Natural killer cell (primary cell): ENCODE results near the gene GOLPH3. TPM values are rescaled to one million over a fixed set of nuclear protein-coding genes. Genes with fewer than 3 reads are reported as not detected.

Experiments used
- ATAC-seq, 3 donors: fragments of 150-1000 bp in 2 of 3; fragments of 200-7000 bp in 1 of 3; cut with Tn5 transposase; 1 replicate in 1 of 3; 2 replicates in 2 of 3; pipeline ENCODE4 v1.10.0; 2021; ENCODE audit warnings: mild to moderate bottlenecking in 2 of 3, moderate library complexity in 2 of 3
- DNase-seq, 2 donors: peaks; one replicate each; pipeline versions ENCODE4 v3.0.0 to v3.0.0-alpha.2; 2013 to 2021; ENCODE audit warnings: mixed read lengths in 1 of 2
- H3K27ac ChIP-seq: one replicate; pipeline ENCODE4 v1.5.1; 2013; ENCODE audit warnings: mild to moderate bottlenecking, low read length
- H3K27me3 ChIP-seq: one replicate; pipeline ENCODE4 v1.6.1; 2013; ENCODE audit warnings: low read length; ENCODE audit not compliant: control insufficient read depth, insufficient read depth
- H3K36me3 ChIP-seq: one replicate; pipeline ENCODE4 v1.6.1; 2013; ENCODE audit warnings: low read length; ENCODE audit not compliant: control insufficient read depth, insufficient read depth
- H3K4me1 ChIP-seq: one replicate; pipeline ENCODE4 v1.6.1; 2013; ENCODE audit warnings: low read length; ENCODE audit not compliant: control insufficient read depth, insufficient read depth
- H3K4me3 ChIP-seq: one replicate; pipeline ENCODE4 v1.5.1; 2013; ENCODE audit warnings: low read length
- H3K9me3 ChIP-seq: one replicate; pipeline ENCODE4 v1.6.1; 2013; ENCODE audit warnings: low read length; ENCODE audit not compliant: control insufficient read depth, insufficient read depth
- H3K27ac Mint-ChIP-seq, 2 donors: one replicate each; pipeline ENCODE4 v1.8.0; 2022; ENCODE audit warnings: mild to moderate bottlenecking in 2 of 2, mixed read lengths in 2 of 2, moderate library complexity in 1 of 2
- H3K27me3 Mint-ChIP-seq, 2 donors: one replicate each; pipeline ENCODE4 v1.8.0; 2022; ENCODE audit warnings: low read depth in 2 of 2, mixed read lengths in 2 of 2
- H3K36me3 Mint-ChIP-seq: one replicate; pipeline ENCODE4 v1.8.0; 2022; ENCODE audit warnings: mixed read lengths
- H3K4me1 Mint-ChIP-seq, 2 donors: one replicate each; pipeline ENCODE4 v1.8.0; 2022; ENCODE audit warnings: mixed read lengths in 2 of 2
- H3K4me3 Mint-ChIP-seq: one replicate; pipeline ENCODE4 v1.8.0; 2022; ENCODE audit warnings: mild to moderate bottlenecking, moderate library complexity, mixed read lengths
- H3K9me3 Mint-ChIP-seq, 2 donors: one replicate each; pipeline ENCODE4 v1.8.0; 2022; ENCODE audit warnings: mixed read lengths in 2 of 2
- CTCF ChIP-seq: fragments of 200-600 bp; IDR thresholded peaks from one replicate; pipeline ENCODE4 v1.8.0; 2022; ENCODE audit warnings: antibody characterized with exemption
- WGBS: methylation state at CpG from one replicate; pipeline ENCODE4 v1.1.7; 2013; ENCODE audit warnings: missing lambda C conversion rate; ENCODE audit not compliant: insufficient coverage; 5-methylcytosine and 5-hydroxymethylcytosine counted together
- intact Hi-C: fragments of 100-400 bp; cut with micrococcal nuclease; formaldehyde crosslinking; loops from one replicate; pipeline ENCODE4 v1.14.2; 2022
- total RNA-seq, 4 donors: library from RNA; stranded (reverse); fragments of 120-200 nt in 1 of 4; gene quantifications; one replicate each; pipeline versions ENCODE4 v1.2.3 to v1.2.4, GENCODE V29; 2013 to 2022

GOLPH3 gene
- total RNA-seq, 3 donors from 2014 or later (not counting 1 experiment from before 2014, with no cell fraction given): 67.6 to 70.6 (median 69.3) TPM

GRCh38 chr5:32155211-32155610 lies 18.9 kb downstream of the GOLPH3 start:
- no peaks in the 10 kb centered on the region for H3K36me3 Mint-ChIP-seq

GRCh38 chr5:32153723-32154122 lies 20.4 kb downstream of the GOLPH3 start:
- WGBS: 89% methylated on average over 3 of the region's 3 CpGs
- H3K9me3 ChIP-seq: no peaks in the 10 kb centered on the region
- H3K4me3 ChIP-seq: no peak overlapping the region
- DNase-seq (no peak), ATAC-seq (no peak)
- peaks cover 3% of the 10 kb centered on the region for H3K36me3 ChIP-seq
- intact Hi-C loops: no loop called here
- H3K27ac Mint-ChIP-seq: peak overlapping the region; percentile 69 to 71
- no peaks in the 10 kb centered on the region for H3K36me3 Mint-ChIP-seq
- H3K4me3 Mint-ChIP-seq: peak overlapping the region; percentile 2
- H3K27me3 ChIP-seq: no peaks in the 10 kb centered on the region
- TF ChIP-seq CTCF: no peak
- H3K9me3 Mint-ChIP-seq: no peaks in the 10 kb centered on the region
- peaks cover 28% of the 10 kb centered on the region for H3K4me1 ChIP-seq
- H3K27ac ChIP-seq: no peak overlapping the region
- H3K4me1 Mint-ChIP-seq: peaks cover 44 to 45% of the 10 kb centered on the region in 2 donors
- no peaks in the 10 kb centered on the region for H3K27me3 Mint-ChIP-seq

More at GRCh38 chr5:32155211-32155610, 18.9 kb downstream of the GOLPH3 start:
- ATAC-seq (no peak), DNase-seq (no peak)
- H3K4me1 Mint-ChIP-seq: peaks cover 33 to 34% of the 10 kb centered on the region in 2 donors
- TF ChIP-seq CTCF: no peak
- no peak overlapping the region for H3K4me3 ChIP-seq
- H3K36me3 ChIP-seq: peaks cover 3% of the 10 kb centered on the region
- H3K4me3 Mint-ChIP-seq: no peak overlapping the region
- intact Hi-C loops: no loop called here
- H3K27ac ChIP-seq: no peak overlapping the region
- H3K9me3 Mint-ChIP-seq: no peaks in the 10 kb centered on the region
- H3K4me1 ChIP-seq: peaks cover 24% of the 10 kb centered on the region
- no peaks in the 10 kb centered on the region for H3K27me3 Mint-ChIP-seq
- no peak overlapping the region for H3K27ac Mint-ChIP-seq
- H3K9me3 ChIP-seq: no peaks in the 10 kb centered on the region
- H3K27me3 ChIP-seq: no peaks in the 10 kb centered on the region
- WGBS: 94% methylated on average over 2 of the region's 2 CpGs

- WGBS: 89% methylated on average over 5 of the region's 6 CpGs
- H3K27me3 ChIP-seq: no peaks in the 10 kb centered on the region
- no peak overlapping the region for H3K4me3 ChIP-seq
- H3K36me3 ChIP-seq: peaks cover 3% of the 10 kb centered on the region
- DNase-seq (no peak), ATAC-seq (no peak)
- H3K36me3 Mint-ChIP-seq: no peaks in the 10 kb centered on the region
- H3K27ac ChIP-seq: no peak overlapping the region
- no peak overlapping the region for H3K27ac Mint-ChIP-seq
- no peaks in the 10 kb centered on the region for H3K27me3 Mint-ChIP-seq
- TF ChIP-seq CTCF: no peak
- H3K9me3 Mint-ChIP-seq: no peaks in the 10 kb centered on the region
- no peak overlapping the region for H3K4me3 Mint-ChIP-seq
- no peaks in the 10 kb centered on the region for H3K9me3 ChIP-seq
- intact Hi-C loops: no loop called here
- H3K4me1 ChIP-seq: peaks cover 22% of the 10 kb centered on the region
- H3K4me1 Mint-ChIP-seq: peaks cover 52 to 57% of the 10 kb centered on the region in 2 donors
Measured at GRCh38 chr5:32151198-32151597, 22.9 kb downstream of the GOLPH3 start.

GRCh38 chr5:32150366-32150765 lies 23.8 kb downstream of the GOLPH3 start:
- Mint-ChIP-seq H3K4me1 (peaks cover 57 to 65% of the 10 kb centered on the region in 2 donors), H3K27me3 (no peaks in the 10 kb centered on the region), H3K36me3 (no peaks in the 10 kb centered on the region), H3K4me3 (no peak overlapping the region), H3K9me3 (no peaks in the 10 kb centered on the region), H3K27ac (peak overlapping the region in 1 of 2 donors; percentile 61)
- Histone ChIP-seq H3K9me3 (no peaks in the 10 kb centered on the region), H3K27me3 (no peaks in the 10 kb centered on the region), H3K4me1 (peaks cover 20% of the 10 kb centered on the region), H3K36me3 (peaks cover 3% of the 10 kb centered on the region), H3K4me3 (no peak overlapping the region), H3K27ac (no peak overlapping the region)
- ATAC-seq (no peak), DNase-seq (no peak)
- TF ChIP-seq CTCF: no peak
- intact Hi-C loops: no loop called here
- 86% methylated on average over 1 of the region's 1 CpG for WGBS
